Fibroblast of upper back skin (primary cell): ENCODE data around the gene MYH2.
"Not testable (repeated sequence)": the region's sequence is repeated elsewhere in the genome, so short reads cannot be mapped to it uniquely, and the experiment has no call there.

Experiments used
- DNase-seq: peaks from one replicate; pipeline ENCODE4 v3.0.0-alpha.2; 2013

The MYH2 gene

GRCh38 chr17:10549096-10549842 lies at the start of gene MYH2:
Gene MYH2 (minus strand): TSS chr17:10549658. CDS start chr17:10547920, 1,738 bp downstream.
- peak; percentile 5 for DNase-seq

- no peak for DNase-seq
Observed at GRCh38 chr17:10598621-10599020, 49.2 kb upstream of the MYH2 start.

GRCh38 chr17:10589553-10590145 lies 40.2 kb upstream of the MYH2 start:
- no peak for DNase-seq

- no peak for DNase-seq
Observed at GRCh38 chr17:10585529-10585928, 36.1 kb upstream of the MYH2 start.

- no peak for DNase-seq
Observed at GRCh38 chr17:10583834-10584233, 34.4 kb upstream of the MYH2 start.

GRCh38 chr17:10579270-10579669 lies 29.8 kb upstream of the MYH2 start:
- DNase-seq = peak; percentile 18

- DNase-seq = no peak
Observed at GRCh38 chr17:10574324-10574723, 24.9 kb upstream of the MYH2 start.

GRCh38 chr17:10563991-10564660 lies 14.7 kb upstream of the MYH2 start:
- no peak for DNase-seq

GRCh38 chr17:10558049-10558448 lies 8.6 kb upstream of the MYH2 start:
- no peak for DNase-seq

GRCh38 chr17:10557422-10557821 lies 8.0 kb upstream of the MYH2 start:
- DNase-seq = peak; percentile 82

- DNase-seq = peak; percentile 48
Observed at GRCh38 chr17:10556301-10557005, 7.0 kb upstream of the MYH2 start.

GRCh38 chr17:10550014-10550413 lies 556 bp upstream of the MYH2 start:
- DNase-seq = no peak

GRCh38 chr17:10547351-10547750 lies 2.1 kb downstream of the MYH2 start:
- peak; percentile 4 for DNase-seq

GRCh38 chr17:10543486-10543885 lies 6.0 kb downstream of the MYH2 start:
- DNase-seq = peak; percentile 71

GRCh38 chr17:10541179-10541578 lies 8.3 kb downstream of the MYH2 start:
- DNase-seq = not testable (repeated sequence)

GRCh38 chr17:10532026-10532425 lies 17.4 kb downstream of the MYH2 start:
- DNase-seq = no peak

- DNase-seq = no peak
Observed at GRCh38 chr17:10527419-10527818, 22.0 kb downstream of the MYH2 start.

GRCh38 chr17:10526517-10526916 lies 22.9 kb downstream of the MYH2 start:
- DNase-seq = no peak

GRCh38 chr17:10523064-10523463 lies 26.4 kb downstream of the MYH2 start:
- DNase-seq = no peak

GRCh38 chr17:10521949-10522348 lies 27.5 kb downstream of the MYH2 start:
- no peak for DNase-seq

- no peak for DNase-seq
Observed at GRCh38 chr17:10518271-10519037, 31.0 kb downstream of the MYH2 start, which contains the start of gene MYH1. Gene MYH1 (minus strand): TSS chr17:10518542. CDS start chr17:10516642, 1,900 bp downstream.

- peak; percentile 22 for DNase-seq
Observed at GRCh38 chr17:10516638-10517037, 32.8 kb downstream of the MYH2 start.
